Activated T-helper 1 cell treated with anti-CD3 and anti-CD28 coated beads, Interleukin-12 subunit alpha, Interleukin-12 subunit beta, Interleukin-2, Interleukin-4 antibody, amounts not matched to agents 30 ng/mL and 10 ng/mL and 1 ng/mL, durations not matched to agents 14 hours and 24 hours and 36 hours (primary cell): ENCODE measurements around the gene COL2A1. TPM values are rescaled to one million over a fixed set of nuclear protein-coding genes. Genes with fewer than 3 reads are reported as not detected.
"Not testable (repeated sequence)": the region's sequence is repeated elsewhere in the genome, so short reads cannot be mapped to it uniquely, and the experiment has no call there.

Experiments used
- DNase-seq: peaks from one replicate; pipeline ENCODE4 v3.0.0; 2021; ENCODE audit warnings: low spot score
- H3K27ac Mint-ChIP-seq: one replicate; pipeline ENCODE4 v1.8.0; 2021; ENCODE audit warnings: mild to moderate bottlenecking, mixed read lengths
- H3K27me3 Mint-ChIP-seq: one replicate; pipeline ENCODE4 v1.8.0; 2022; ENCODE audit warnings: mild to moderate bottlenecking, moderate library complexity, mixed read lengths; ENCODE audit not compliant: insufficient read depth
- H3K36me3 Mint-ChIP-seq: one replicate; pipeline ENCODE4 v1.8.0; 2021; ENCODE audit warnings: low read depth, mixed read lengths
- H3K4me1 Mint-ChIP-seq: one replicate; pipeline ENCODE4 v1.8.0; 2021; ENCODE audit warnings: low read depth, mixed read lengths
- H3K4me3 Mint-ChIP-seq: one replicate; pipeline ENCODE4 v1.8.0; 2021; ENCODE audit warnings: mild to moderate bottlenecking, moderate library complexity, mixed read lengths
- H3K9me3 Mint-ChIP-seq: one replicate; pipeline ENCODE4 v1.8.0; 2021; ENCODE audit warnings: mixed read lengths
- intact Hi-C: fragments of 100-400 bp; cut with micrococcal nuclease; formaldehyde crosslinking; loops from one replicate; pipeline ENCODE4 v1.15.1; 2024
- total RNA-seq: library from RNA; stranded (reverse); gene quantifications from 2 replicates; pipeline ENCODE4 v1.2.3, GENCODE V29; 2022

Gene COL2A1
- total RNA-seq, 1 donor from 2014 or later = 0.08 TPM

GRCh38 chr12:47965581-47965980 is 38.7 kb downstream of the COL2A1 start:
- H3K27ac Mint-ChIP-seq = no peak overlapping the region
- peaks cover 8% of the 10 kb centered on the region for H3K27me3 Mint-ChIP-seq
- H3K4me3 Mint-ChIP-seq = peak overlapping the region; percentile 99
- no peak for DNase-seq
- H3K4me1 Mint-ChIP-seq = peaks cover 41% of the 10 kb centered on the region
- H3K36me3 Mint-ChIP-seq = peaks cover 41% of the 10 kb centered on the region
- intact Hi-C loops = loop anchor here (10.0 kb wide), 1 partner anchor 131 kb away; no protein-coding TSS in a partner anchor
- H3K9me3 Mint-ChIP-seq = no peaks in the 10 kb centered on the region

- peak overlapping the region; percentile 99 for H3K4me3 Mint-ChIP-seq
- H3K27ac Mint-ChIP-seq = peak overlapping the region; percentile 26
- DNase-seq = peak; percentile 2
- H3K36me3 Mint-ChIP-seq = peaks cover 42% of the 10 kb centered on the region
- H3K4me1 Mint-ChIP-seq = peaks cover 41% of the 10 kb centered on the region
- peaks cover 17% of the 10 kb centered on the region for H3K27me3 Mint-ChIP-seq
- intact Hi-C loops = loop anchor here (10.0 kb wide), 1 partner anchor 129 kb away; no protein-coding TSS in a partner anchor
- H3K9me3 Mint-ChIP-seq = no peaks in the 10 kb centered on the region
Observed at GRCh38 chr12:47964106-47964728, 40.1 kb downstream of the COL2A1 start.

DNA sequence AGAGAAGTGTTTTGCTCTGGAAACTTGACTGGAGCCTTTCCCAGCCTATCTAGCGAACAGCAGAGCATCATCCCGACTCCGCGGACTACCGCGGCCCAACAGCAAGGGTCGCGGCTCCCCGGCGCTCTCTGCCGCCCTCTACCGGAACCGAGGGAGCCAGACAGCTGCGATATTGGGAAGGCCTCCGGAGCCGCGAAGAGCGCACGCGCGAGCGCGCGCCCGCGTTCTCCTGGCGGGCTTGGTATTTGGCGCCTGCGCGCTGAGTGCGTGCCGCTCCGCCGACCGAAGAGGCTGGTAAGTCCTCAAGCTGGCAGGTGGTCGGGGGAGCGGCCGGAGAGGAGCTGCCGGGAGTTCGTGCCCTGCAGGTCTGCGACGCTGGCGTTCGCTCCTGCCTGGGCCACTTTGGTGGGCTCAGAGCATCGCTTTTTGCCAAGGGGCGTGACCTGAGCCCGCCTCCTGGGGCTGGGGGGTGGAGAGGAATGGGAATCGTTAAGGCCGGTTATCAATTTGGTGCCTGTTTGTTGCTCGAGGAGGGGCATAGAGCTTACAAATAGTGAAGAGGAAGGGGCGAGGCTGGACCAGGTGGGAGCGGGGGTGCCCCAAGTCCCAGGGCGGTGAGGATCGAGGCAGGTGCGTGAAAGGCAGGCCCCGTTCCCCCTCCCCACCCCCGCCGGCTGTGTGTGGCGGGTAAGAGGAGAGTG is 40.8 kb downstream of the COL2A1 start, which contains the start of gene TMEM106C:
Gene TMEM106C (plus strand): TSS at position 257 of the 701 bp plus-strand sequence. CDS start 641 bp downstream, outside the sequence.
- peak within 1 kb of the TSS; percentile 86 for H3K27ac Mint-ChIP-seq
- peaks cover 17% of the 10 kb centered on the region for H3K27me3 Mint-ChIP-seq
- intact Hi-C loops = loop anchor here (1.0 to 10.0 kb wide), 13 partner anchors 27 to 257 kb away; partner anchors contain the start of genes ASB8, RPAP3 and SENP1
- H3K4me3 Mint-ChIP-seq = peak within 1 kb of the TSS; percentile 99
- peaks cover 38% of the 10 kb centered on the region for H3K36me3 Mint-ChIP-seq
- peaks cover 2% of the 10 kb centered on the region for H3K9me3 Mint-ChIP-seq
- peaks cover 41% of the 10 kb centered on the region for H3K4me1 Mint-ChIP-seq
- DNase-seq = peak; percentile 90

DNA sequence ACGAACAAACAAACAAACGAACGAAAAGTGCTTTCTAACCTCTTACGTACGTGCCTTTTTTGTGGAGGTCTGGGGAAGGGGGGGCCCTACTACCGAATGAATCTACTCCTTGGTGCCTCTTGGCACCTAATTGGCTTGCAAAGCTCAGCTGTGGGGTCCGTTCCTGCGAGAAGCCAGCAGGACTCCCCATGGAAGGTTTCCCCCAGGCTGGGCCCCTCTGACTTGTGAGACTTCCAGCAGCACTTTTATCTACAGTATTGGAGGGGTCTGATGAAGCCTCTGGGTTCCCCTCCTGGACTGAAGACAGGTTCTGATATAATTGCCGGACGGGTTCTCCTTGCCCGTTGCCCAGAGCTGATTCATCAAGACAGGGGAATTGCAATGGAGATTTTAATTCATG is 42.1 kb downstream of the COL2A1 start:
- no peak for DNase-seq
- Mint-ChIP-seq H3K9me3 (peaks cover 9% of the 10 kb centered on the region), H3K4me3 (no peak overlapping the region), H3K36me3 (peaks cover 28% of the 10 kb centered on the region), H3K4me1 (peaks cover 41% of the 10 kb centered on the region), H3K27ac (no peak overlapping the region), H3K27me3 (peaks cover 17% of the 10 kb centered on the region)
- intact Hi-C loops = loop anchor here (2.0 to 10.0 kb wide), 4 partner anchors 41 to 195 kb away; partner anchors contain the start of gene ASB8

DNA sequence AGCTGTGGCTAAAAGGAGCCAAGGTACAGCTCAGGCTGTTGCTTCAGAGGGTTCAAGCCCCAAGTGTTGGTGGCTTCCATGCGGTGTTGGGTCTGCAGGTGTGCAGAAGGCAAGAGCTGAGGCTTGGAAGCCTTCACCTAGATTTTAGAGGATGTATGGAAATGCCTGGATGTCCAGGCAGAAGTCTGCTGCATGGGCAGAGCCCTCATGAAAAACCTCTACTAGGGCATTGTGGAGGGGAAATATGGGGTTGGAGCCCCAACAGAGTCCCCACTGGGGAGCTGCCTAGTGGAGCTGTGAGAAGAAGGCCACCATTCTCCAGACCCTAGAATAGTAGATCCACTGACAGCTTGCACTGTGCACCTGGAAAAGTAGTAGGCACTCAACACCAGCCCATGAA is 46.6 kb downstream of the COL2A1 start:
- intact Hi-C loops, H3K4me3 Mint-ChIP-seq, DNase-seq, H3K36me3 Mint-ChIP-seq, H3K27ac Mint-ChIP-seq: not testable (repeated sequence)
- Mint-ChIP-seq H3K27me3 (peaks cover 21% of the 10 kb centered on the region), H3K9me3 (peaks cover 14% of the 10 kb centered on the region), H3K4me1 (peaks cover 12% of the 10 kb centered on the region)

- Mint-ChIP-seq H3K4me3 (no peak overlapping the region), H3K36me3 (peaks cover 1% of the 10 kb centered on the region), H3K27ac (no peak overlapping the region), H3K27me3 (peaks cover 16% of the 10 kb centered on the region), H3K4me1 (peaks cover 12% of the 10 kb centered on the region), H3K9me3 (peaks cover 14% of the 10 kb centered on the region)
- intact Hi-C loops = no loop called here
- DNase-seq = no peak
Observed at GRCh38 chr12:47955059-47955458, 49.2 kb downstream of the COL2A1 start.

DNA sequence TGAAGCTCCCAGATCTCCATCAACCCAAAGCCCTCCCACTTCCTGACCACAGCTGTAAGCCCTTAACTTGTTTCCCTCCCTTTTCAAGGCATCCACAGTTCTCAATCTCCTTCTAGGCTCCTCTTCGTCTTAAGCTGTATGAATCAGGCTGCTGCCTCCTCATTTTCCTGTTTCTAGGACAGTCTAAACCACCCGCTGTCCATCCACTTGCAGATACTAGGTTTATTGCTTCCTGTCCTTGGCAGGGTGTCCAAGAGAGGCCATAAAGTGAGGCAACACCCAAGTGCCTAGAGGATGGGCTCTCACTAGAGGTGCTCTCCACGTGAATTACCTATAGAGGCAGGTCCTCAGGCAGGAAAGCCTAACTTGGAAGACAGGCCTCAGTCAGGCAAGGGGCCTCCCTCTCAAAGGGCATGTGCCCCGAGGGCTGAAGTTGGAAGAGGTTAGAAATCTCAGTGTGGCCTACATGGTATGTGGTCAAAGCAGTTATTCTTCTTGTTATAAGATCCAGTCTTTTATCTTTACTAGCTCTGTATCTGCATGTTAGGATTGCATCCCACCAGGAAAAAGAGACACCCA is 49.7 kb downstream of the COL2A1 start:
- no peak overlapping the region for H3K27ac Mint-ChIP-seq
- H3K9me3 Mint-ChIP-seq = peaks cover 14% of the 10 kb centered on the region
- H3K27me3 Mint-ChIP-seq = peaks cover 12% of the 10 kb centered on the region
- no peak overlapping the region for H3K4me3 Mint-ChIP-seq
- intact Hi-C loops = no loop called here
- peaks cover 1% of the 10 kb centered on the region for H3K36me3 Mint-ChIP-seq
- peaks cover 15% of the 10 kb centered on the region for H3K4me1 Mint-ChIP-seq
- no peak for DNase-seq

DNA sequence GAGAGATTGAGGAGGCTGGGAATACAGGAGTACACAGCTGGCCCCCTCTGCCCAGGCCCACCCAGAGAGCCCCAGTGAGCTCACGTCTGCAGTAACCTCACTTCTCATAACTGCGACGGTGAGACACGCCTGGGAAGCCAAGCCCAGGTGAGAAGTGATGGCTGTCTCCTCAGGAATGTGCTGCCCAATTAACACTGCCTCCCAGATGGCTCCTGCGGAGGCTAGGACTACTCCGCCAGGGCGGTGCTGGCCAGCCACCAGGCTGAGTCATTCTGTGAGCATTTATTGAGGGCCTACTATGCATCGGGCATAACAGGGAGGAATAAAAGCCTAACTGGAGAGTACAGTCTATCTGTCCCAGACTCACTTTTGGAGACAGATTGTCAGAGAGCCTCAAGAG is 50.2 kb downstream of the COL2A1 start:
- no peak overlapping the region for H3K4me3 Mint-ChIP-seq
- H3K4me1 Mint-ChIP-seq = peaks cover 20% of the 10 kb centered on the region
- intact Hi-C loops = no loop called here
- no peaks in the 10 kb centered on the region for H3K36me3 Mint-ChIP-seq
- peaks cover 14% of the 10 kb centered on the region for H3K9me3 Mint-ChIP-seq
- no peak overlapping the region for H3K27ac Mint-ChIP-seq
- peaks cover 12% of the 10 kb centered on the region for H3K27me3 Mint-ChIP-seq
- no peak for DNase-seq

DNA sequence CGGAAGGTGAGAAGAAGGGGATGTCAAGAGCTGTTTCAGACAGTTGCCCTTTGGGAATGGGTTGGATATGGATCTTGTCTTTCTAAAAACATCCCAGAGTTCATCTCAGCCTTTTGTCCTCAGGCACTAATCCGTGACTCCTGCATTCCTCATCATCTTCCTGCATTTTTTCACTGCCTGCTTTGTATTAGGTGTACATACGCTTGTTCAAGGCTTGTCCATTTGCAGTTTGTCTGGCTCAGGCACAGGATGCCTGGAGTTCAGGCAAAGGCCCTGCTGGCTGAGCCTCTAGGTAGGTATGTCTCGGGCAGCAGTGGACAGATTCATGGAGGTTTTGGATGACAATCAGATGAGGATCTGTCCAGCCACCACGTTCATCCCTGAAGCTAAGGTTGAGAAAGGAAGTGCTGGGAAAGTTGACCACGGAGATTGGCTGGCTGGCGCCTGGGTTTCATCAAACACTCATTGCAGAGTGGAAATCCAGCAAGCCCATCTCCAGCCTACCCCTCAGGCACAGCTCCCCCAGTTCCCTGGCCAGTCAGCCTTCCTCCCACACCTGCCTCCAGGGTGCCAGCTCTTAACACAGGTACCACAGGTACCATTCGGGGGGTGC is 53.3 kb downstream of the COL2A1 start:
- Mint-ChIP-seq H3K36me3 (no peaks in the 10 kb centered on the region), H3K27ac (no peak overlapping the region), H3K4me3 (no peak overlapping the region), H3K27me3 (peaks cover 12% of the 10 kb centered on the region), H3K4me1 (peaks cover 24% of the 10 kb centered on the region), H3K9me3 (no peaks in the 10 kb centered on the region)
- intact Hi-C loops = no loop called here
- no peak for DNase-seq

- Mint-ChIP-seq H3K27me3 (peaks cover 17% of the 10 kb centered on the region), H3K4me3 (no peak overlapping the region), H3K36me3 (no peaks in the 10 kb centered on the region), H3K4me1 (peaks cover 23% of the 10 kb centered on the region), H3K27ac (peak overlapping the region; percentile 42), H3K9me3 (no peaks in the 10 kb centered on the region)
- intact Hi-C loops = loop anchor here (1.0 to 5.0 kb wide), 2 partner anchors 45 to 87 kb away; partner anchors contain the start of gene VDR
- DNase-seq = peak; percentile 41
Observed at GRCh38 chr12:47949441-47950341, 54.6 kb downstream of the COL2A1 start.

DNA sequence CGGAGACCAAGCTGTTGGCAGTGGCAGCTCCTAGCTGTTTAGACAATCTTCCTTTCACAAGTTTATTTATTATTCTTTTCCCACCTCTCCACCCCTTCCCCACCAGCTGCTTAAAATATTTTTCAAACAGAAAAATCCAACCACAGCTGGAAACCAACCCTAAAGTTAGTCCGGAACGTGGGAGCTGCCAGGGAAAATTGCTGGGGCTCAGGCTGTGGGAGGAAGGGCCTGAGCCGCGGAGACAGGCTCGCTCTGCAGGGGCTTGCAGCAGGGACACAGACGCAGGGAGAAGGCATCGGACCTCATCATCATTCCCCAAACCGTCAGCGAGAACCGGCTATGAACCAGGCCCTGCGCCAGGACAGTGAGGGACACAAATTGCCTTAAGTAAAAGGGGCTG is 56.9 kb downstream of the COL2A1 start:
- Mint-ChIP-seq H3K9me3 (no peaks in the 10 kb centered on the region), H3K4me3 (no peak overlapping the region), H3K4me1 (peaks cover 12% of the 10 kb centered on the region), H3K36me3 (no peaks in the 10 kb centered on the region), H3K27me3 (peaks cover 18% of the 10 kb centered on the region), H3K27ac (no peak overlapping the region)
- no peak for DNase-seq
- intact Hi-C loops = loop anchor here (5.0 kb wide), 1 partner anchor 85 kb away; no protein-coding TSS in a partner anchor
